ENCODE measurements around the gene ZFP69.
"Not testable (repeated sequence)": the region's sequence is repeated elsewhere in the genome, so short reads cannot be mapped to it uniquely, and the experiment has no call there.

Gene ZFP69

GRCh38 chr1:40476924-40477677 lies at the start of gene ZFP69:
TSS of gene ZFP69 (plus strand) at chr1:40477290. CDS start at chr1:40479362, 2,072 bp downstream.
- peak; percentile 83 to 86 for DNase-seq

GRCh38 chr1:40431385-40431784 lies 45.7 kb upstream of the ZFP69 start:
- DNase-seq, result no peak

- DNase-seq, result no peak
Observed at GRCh38 chr1:40432644-40433390, 44.3 kb upstream of the ZFP69 start.

GRCh38 chr1:40435471-40435870 lies 41.6 kb upstream of the ZFP69 start:
- no peak for DNase-seq

GRCh38 chr1:40435876-40436275 lies 41.2 kb upstream of the ZFP69 start:
- no peak for DNase-seq

GRCh38 chr1:40438391-40439015 lies 38.6 kb upstream of the ZFP69 start:
- peak in 1 of 2 experiments; percentile 47 for DNase-seq

- no peak for DNase-seq
Observed at GRCh38 chr1:40439247-40439646, 37.8 kb upstream of the ZFP69 start.

- peak; percentile 96 for DNase-seq
Observed at GRCh38 chr1:40449684-40450494, 27.2 kb upstream of the ZFP69 start, which contains the start of gene ZFP69B. TSS of gene ZFP69B (plus strand) at chr1:40450476. CDS start at chr1:40450962, 486 bp downstream.

- peak; percentile 34 to 54 for DNase-seq
Observed at GRCh38 chr1:40450495-40451237, 26.4 kb upstream of the ZFP69 start.

- no peak for DNase-seq
Observed at GRCh38 chr1:40451238-40451585, 25.9 kb upstream of the ZFP69 start.

- no peak for DNase-seq
Observed at GRCh38 chr1:40454873-40455272, 22.2 kb upstream of the ZFP69 start.

GRCh38 chr1:40462956-40463590 lies 14.0 kb upstream of the ZFP69 start:
- DNase-seq, result no peak

- DNase-seq, result no peak
Observed at GRCh38 chr1:40469327-40469726, 7.8 kb upstream of the ZFP69 start.

- DNase-seq, result no peak
Observed at GRCh38 chr1:40475268-40475667, 1.8 kb upstream of the ZFP69 start.

- DNase-seq, result no peak
Observed at GRCh38 chr1:40477678-40478053, 576 bp downstream of the ZFP69 start.

- DNase-seq, result no peak
Observed at GRCh38 chr1:40478276-40478675, 1.2 kb downstream of the ZFP69 start.

GRCh38 chr1:40479156-40479555 lies 2.1 kb downstream of the ZFP69 start:
- DNase-seq, result no peak

GRCh38 chr1:40495315-40495903 lies 18.3 kb downstream of the ZFP69 start:
- DNase-seq, result no peak

GRCh38 chr1:40502651-40503050 lies 25.6 kb downstream of the ZFP69 start:
- not testable (repeated sequence) for DNase-seq

GRCh38 chr1:40507973-40508372 lies 30.9 kb downstream of the ZFP69 start:
- DNase-seq, result no peak

Data from NCI-H2081 (cell line).